Fibroblast of lung (primary cell): Measurements from ENCODE around the gene MYOM1. TPM values are rescaled to one million over a fixed set of nuclear protein-coding genes. Genes with fewer than 3 reads are reported as not detected.

Experiments used
- DNase-seq, 2 donors: peaks; one replicate each; pipeline versions ENCODE4 v3.0.0 to v3.0.0-alpha.2; 2010; ENCODE audit warnings: low read depth in 2 of 2
- H2AFZ ChIP-seq: 2 replicates; pipeline ENCODE4 v1.5.1; 2012; ENCODE audit warnings: low read length, control low read depth, inconsistent platforms
- H3K27ac ChIP-seq: 2 replicates; pipeline ENCODE4 v1.5.1; 2011; ENCODE audit warnings: low read length, control low read depth; ENCODE audit not compliant: insufficient read depth
- H3K27me3 ChIP-seq: 2 replicates; pipeline ENCODE4 v1.5.1; 2011; ENCODE audit warnings: mild to moderate bottlenecking, low read length; ENCODE audit not compliant: control insufficient read depth, insufficient read depth
- H3K36me3 ChIP-seq: 2 replicates; pipeline ENCODE4 v1.5.1; 2011; ENCODE audit warnings: low read length; ENCODE audit not compliant: control insufficient read depth, insufficient read depth
- H3K4me1 ChIP-seq: 2 replicates; pipeline ENCODE4 v1.5.1; 2011; ENCODE audit warnings: low read length; ENCODE audit not compliant: control insufficient read depth, insufficient read depth; ENCODE audit errors: extremely low read depth
- H3K4me2 ChIP-seq: 2 replicates; pipeline ENCODE4 v1.5.1; 2011; ENCODE audit warnings: low read length, control low read depth; ENCODE audit not compliant: insufficient read depth; ENCODE audit errors: extremely low read depth
- H3K4me3 ChIP-seq, 4 experiments: fragments of 200-600 bp in 1 of 4; sonication (generic) in 1 of 4; replicated peaks in 1 of 4; 2 replicates each; pipeline ENCODE4 v1.5.1; 2011 to 2016; ENCODE audit warnings: low read length in 4 of 4, low read depth in 3 of 4, mild to moderate bottlenecking in 3 of 4, control low read depth in 2 of 4, inconsistent platforms in 1 of 4, mixed read lengths in 1 of 4; ENCODE audit not compliant: insufficient read depth in 1 of 4; ENCODE audit errors: control extremely low read depth in 1 of 4
- H3K79me2 ChIP-seq: 2 replicates; pipeline ENCODE4 v1.5.1; 2012; ENCODE audit warnings: mild to moderate bottlenecking, low read length, inconsistent platforms; ENCODE audit not compliant: control insufficient read depth, insufficient read depth
- H3K9ac ChIP-seq: 2 replicates; pipeline ENCODE4 v1.5.1; 2011; ENCODE audit warnings: mild to moderate bottlenecking, low read length, control low read depth; ENCODE audit not compliant: insufficient read depth
- H3K9me3 ChIP-seq: 2 replicates; pipeline ENCODE4 v1.5.1; 2012; ENCODE audit warnings: low read depth, low read length; ENCODE audit not compliant: control insufficient read depth, insufficient read depth
- H4K20me1 ChIP-seq: 2 replicates; pipeline ENCODE4 v1.5.1; 2011; ENCODE audit warnings: low read length; ENCODE audit not compliant: control insufficient read depth, insufficient read depth; ENCODE audit errors: extremely low read depth
- EZH2 ChIP-seq: IDR thresholded peaks from 2 replicates; pipeline ENCODE4 v1.5.1; 2012; ENCODE audit warnings: low read length, control low read depth, mild to moderate bottlenecking; ENCODE audit errors: missing control alignments
- polyA plus RNA-seq, 2 donors: library from polyadenylated mRNA; depleted of rRNA in 1 of 2; stranded (reverse) in 1 of 2; unstranded in 1 of 2; fragments of >200 nt; gene quantifications; 2 replicates each; pipeline ENCODE4 v1.2.1, GENCODE V29; 2011 to 2012; ENCODE audit warnings: missing spikeins in 1 of 2
- total RNA-seq: library from RNA; depleted of rRNA; stranded (reverse); fragments of >200 nt; gene quantifications from 2 replicates; pipeline ENCODE4 v1.2.1, GENCODE V29; 2014
- TF ChIP-seq, protein P1 (sequence below), 2 donors: IDR thresholded peaks in 1 of 2; conservative IDR thresholded peaks in 1 of 2; 1 replicate in 1 of 2; 2 replicates in 1 of 2; pipeline ENCODE4 v1.5.1; 2011 to 2012; ENCODE audit warnings: low read length in 2 of 2, control low read depth in 1 of 2, inconsistent platforms in 1 of 2, low read depth in 1 of 2, mild to moderate bottlenecking in 1 of 2

MYOM1 gene
- total and polyA plus RNA-seq, 2 donors (not counting 1 experiment from before 2014, with no cell fraction given): 0.07 to 0.83 TPM

DNA sequence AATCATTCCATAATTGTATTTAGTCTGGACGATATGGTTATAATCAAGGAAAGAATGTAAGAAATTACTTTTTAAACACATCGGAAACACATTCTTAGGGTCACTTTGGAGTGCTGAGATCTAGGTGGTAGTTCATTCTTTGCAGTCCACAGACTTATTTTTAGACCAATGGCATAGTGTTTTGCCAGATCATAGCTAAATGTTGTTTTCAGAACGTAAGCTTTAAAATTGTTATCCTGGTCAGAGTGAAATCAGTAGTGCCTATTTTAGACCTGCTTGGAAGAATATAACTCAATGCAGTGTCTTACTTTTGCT, 32.2 kb upstream of the MYOM1 start:
- no peaks in the 10 kb centered on the region for H3K9me3 ChIP-seq
- no peak overlapping the region for H3K9ac ChIP-seq
- peak overlapping the region; percentile 46 for H3K27ac ChIP-seq
- TF ChIP-seq EZH2: no peak
- TF ChIP-seq, protein P1, sequence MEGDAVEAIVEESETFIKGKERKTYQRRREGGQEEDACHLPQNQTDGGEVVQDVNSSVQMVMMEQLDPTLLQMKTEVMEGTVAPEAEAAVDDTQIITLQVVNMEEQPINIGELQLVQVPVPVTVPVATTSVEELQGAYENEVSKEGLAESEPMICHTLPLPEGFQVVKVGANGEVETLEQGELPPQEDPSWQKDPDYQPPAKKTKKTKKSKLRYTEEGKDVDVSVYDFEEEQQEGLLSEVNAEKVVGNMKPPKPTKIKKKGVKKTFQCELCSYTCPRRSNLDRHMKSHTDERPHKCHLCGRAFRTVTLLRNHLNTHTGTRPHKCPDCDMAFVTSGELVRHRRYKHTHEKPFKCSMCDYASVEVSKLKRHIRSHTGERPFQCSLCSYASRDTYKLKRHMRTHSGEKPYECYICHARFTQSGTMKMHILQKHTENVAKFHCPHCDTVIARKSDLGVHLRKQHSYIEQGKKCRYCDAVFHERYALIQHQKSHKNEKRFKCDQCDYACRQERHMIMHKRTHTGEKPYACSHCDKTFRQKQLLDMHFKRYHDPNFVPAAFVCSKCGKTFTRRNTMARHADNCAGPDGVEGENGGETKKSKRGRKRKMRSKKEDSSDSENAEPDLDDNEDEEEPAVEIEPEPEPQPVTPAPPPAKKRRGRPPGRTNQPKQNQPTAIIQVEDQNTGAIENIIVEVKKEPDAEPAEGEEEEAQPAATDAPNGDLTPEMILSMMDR (conservative IDR thresholded peaks at IDR 0.05 in 1 of 2, IDR thresholded peaks at IDR 0.05 in 1 of 2; ENCODE audit: low read depth in 1 of 2, low read length in 2 of 2): no peak
- peaks cover 2% of the 10 kb centered on the region for H4K20me1 ChIP-seq
- no peak overlapping the region for H2AFZ ChIP-seq
- peaks cover 13% of the 10 kb centered on the region for H3K4me1 ChIP-seq
- peak overlapping the region; percentile 55 for H3K4me2 ChIP-seq
- H3K79me2 ChIP-seq: peaks cover 77% of the 10 kb centered on the region
- H3K27me3 ChIP-seq: no peaks in the 10 kb centered on the region
- peak in 1 of 2 donors; percentile 69 for DNase-seq
- H3K4me3 ChIP-seq: no peak overlapping the region
- peaks cover 13% of the 10 kb centered on the region for H3K36me3 ChIP-seq

DNA sequence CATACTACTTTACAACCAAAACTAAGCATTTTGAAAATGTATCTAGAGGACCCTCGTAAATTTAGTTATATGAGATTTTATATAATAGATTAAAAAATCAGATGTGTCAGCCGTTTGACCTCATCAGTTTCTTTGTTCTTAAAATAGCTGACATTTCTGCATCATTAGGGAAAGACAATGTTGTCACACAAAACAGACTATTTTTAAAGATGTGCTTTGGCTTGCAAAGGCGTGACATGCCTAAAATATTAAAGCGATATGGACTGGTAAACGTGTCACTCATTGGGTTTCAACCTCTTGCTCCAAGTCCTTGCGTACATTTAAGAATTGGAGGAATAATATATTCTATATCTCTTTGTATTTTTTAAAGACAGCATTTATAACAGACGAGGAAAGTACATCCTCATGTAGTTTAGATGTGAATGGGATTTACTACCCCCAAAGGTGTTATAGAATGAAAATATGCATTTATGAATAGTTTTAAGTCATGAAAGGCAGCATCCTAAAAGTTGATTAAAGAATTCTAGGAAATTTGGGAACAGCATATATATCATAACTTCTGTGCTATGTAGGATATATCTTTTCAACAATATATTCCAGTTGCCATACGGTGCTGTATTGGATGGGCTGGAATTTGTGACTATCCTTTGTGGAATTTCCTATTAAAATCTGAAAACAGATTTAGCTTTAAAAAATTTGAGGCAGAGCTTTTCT, 31.6 kb upstream of the MYOM1 start:
- DNase-seq: no peak
- peaks cover 76% of the 10 kb centered on the region for H3K79me2 ChIP-seq
- no peak for TF ChIP-seq EZH2
- TF ChIP-seq, protein P1 (conservative IDR thresholded peaks at IDR 0.05 in 1 of 2, IDR thresholded peaks at IDR 0.05 in 1 of 2; ENCODE audit: low read depth in 1 of 2, low read length in 2 of 2): no peak
- no peak overlapping the region for H2AFZ ChIP-seq
- no peaks in the 10 kb centered on the region for H3K9me3 ChIP-seq
- H3K4me1 ChIP-seq: peaks cover 12% of the 10 kb centered on the region
- peak overlapping the region; percentile 46 for H3K27ac ChIP-seq
- H3K27me3 ChIP-seq: no peaks in the 10 kb centered on the region
- H3K4me2 ChIP-seq: peak overlapping the region; percentile 39
- no peak overlapping the region for H3K9ac ChIP-seq
- H3K36me3 ChIP-seq: peaks cover 13% of the 10 kb centered on the region
- peaks cover 2% of the 10 kb centered on the region for H4K20me1 ChIP-seq
- H3K4me3 ChIP-seq: no peak overlapping the region

DNA sequence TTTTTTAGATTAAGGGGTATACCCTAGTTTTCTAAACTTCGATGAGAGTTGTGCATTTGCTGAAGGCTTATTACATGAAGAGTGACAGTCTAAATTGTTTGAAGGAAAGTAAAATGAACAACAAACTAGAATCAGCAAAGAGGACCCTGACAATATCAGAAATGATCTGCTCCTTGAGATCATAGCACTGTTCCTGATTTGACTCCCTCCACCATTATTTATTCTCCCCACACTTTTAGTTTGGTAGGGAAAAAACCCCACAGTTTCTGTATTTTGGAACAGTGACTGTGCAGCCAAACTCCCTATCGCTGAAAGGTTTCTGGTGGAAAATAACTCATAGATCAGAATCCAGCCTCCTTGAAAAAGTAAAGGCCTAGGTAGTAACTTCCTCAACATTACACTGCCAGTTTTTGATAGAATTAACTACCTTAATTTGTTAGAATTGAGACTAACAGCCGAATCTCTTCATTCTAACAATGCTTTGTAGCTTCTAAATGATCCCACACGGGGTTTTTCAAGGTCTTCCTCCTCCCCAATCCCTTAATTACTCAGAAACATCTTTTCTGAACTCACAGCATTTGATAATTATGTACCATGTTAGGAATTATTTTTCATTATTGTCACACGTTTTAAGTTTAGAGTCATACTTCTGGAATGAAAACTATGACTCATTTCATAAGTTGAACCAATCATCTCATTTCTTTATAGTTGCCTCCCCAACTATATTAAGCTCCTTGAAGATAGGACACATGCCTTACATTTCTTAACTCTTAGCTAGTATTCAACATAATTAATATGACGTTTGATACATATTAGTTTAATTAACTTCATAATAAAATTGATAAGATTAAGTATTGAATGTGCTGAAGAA, 30.7 kb upstream of the MYOM1 start:
- no peaks in the 10 kb centered on the region for H3K9me3 ChIP-seq
- H3K9ac ChIP-seq: peak overlapping the region; percentile 5
- H2AFZ ChIP-seq: no peak overlapping the region
- H4K20me1 ChIP-seq: peaks cover under 1% of the 10 kb centered on the region
- H3K4me2 ChIP-seq: peak overlapping the region; percentile 68
- no peak for TF ChIP-seq EZH2
- TF ChIP-seq, protein P1 (conservative IDR thresholded peaks at IDR 0.05 in 1 of 2, IDR thresholded peaks at IDR 0.05 in 1 of 2; ENCODE audit: low read depth in 1 of 2, low read length in 2 of 2): no peak
- H3K36me3 ChIP-seq: peaks cover 8% of the 10 kb centered on the region
- peaks cover 7% of the 10 kb centered on the region for H3K4me1 ChIP-seq
- no peaks in the 10 kb centered on the region for H3K27me3 ChIP-seq
- peaks cover 70% of the 10 kb centered on the region for H3K79me2 ChIP-seq
- H3K4me3 ChIP-seq: peak overlapping the region in 3 of 4 experiments; percentile 11 to 21 (median 18)
- peak; percentile 83 to 91 for DNase-seq
- H3K27ac ChIP-seq: peak overlapping the region; percentile 83
